Lower lobe of right lung (tissue), 2 donors: ENCODE measurements around the gene SLC25A21. TPM values are rescaled to one million over a fixed set of nuclear protein-coding genes. Genes with fewer than 3 reads are reported as not detected.

Experiments
- ATAC-seq, 2 donors: fragments of 200-7000 bp; cut with Tn5 transposase; one replicate each; pipeline ENCODE4 v1.9.1; 2020 to 2022; ENCODE audit warnings: mild to moderate bottlenecking in 2 of 2, moderate library complexity in 2 of 2
- DNase-seq: peaks from one replicate; pipeline ENCODE4 v3.0.0-alpha.2; 2020
- H3K27ac ChIP-seq: fragments of 200-600 bp; one replicate; pipeline ENCODE4 v1.8.0; 2022
- H3K27me3 ChIP-seq: fragments of 200-600 bp; one replicate; pipeline ENCODE4 v1.8.0; 2022; ENCODE audit warnings: low read depth
- H3K36me3 ChIP-seq: fragments of 200-600 bp; one replicate; pipeline ENCODE4 v1.8.0; 2022; ENCODE audit warnings: mild to moderate bottlenecking
- H3K4me1 ChIP-seq: fragments of 200-600 bp; one replicate; pipeline ENCODE4 v1.8.0; 2022
- H3K4me3 ChIP-seq: fragments of 200-600 bp; one replicate; pipeline ENCODE4 v1.8.0; 2022; ENCODE audit warnings: mild to moderate bottlenecking
- H3K9me3 ChIP-seq: fragments of 200-600 bp; one replicate; pipeline ENCODE4 v1.8.0; 2022
- CTCF ChIP-seq: fragments of 200-600 bp; IDR thresholded peaks from one replicate; pipeline ENCODE4 v1.8.0; 2022; ENCODE audit warnings: antibody characterized with exemption, mild to moderate bottlenecking
- intact Hi-C: fragments of 100-400 bp; cut with DNase I; formaldehyde crosslinking; loops from one replicate; pipeline ENCODE4 v1.11.0; 2022
- total RNA-seq: library from RNA; stranded (reverse); fragmentation: NEBNext Ultra II Directional; extraction: Animal tissue kit (Norgen Biotek cat#: 25700); gene quantifications from one replicate; pipeline ENCODE4 v1.2.1, GENCODE V29; 2021
- donor health status: DM: no; HTN: yes; CAD: no; lungs with severe emphysema.

SLC25A21 gene
- total RNA-seq, 1 donor from 2014 or later = 0.38 TPM

DNA sequence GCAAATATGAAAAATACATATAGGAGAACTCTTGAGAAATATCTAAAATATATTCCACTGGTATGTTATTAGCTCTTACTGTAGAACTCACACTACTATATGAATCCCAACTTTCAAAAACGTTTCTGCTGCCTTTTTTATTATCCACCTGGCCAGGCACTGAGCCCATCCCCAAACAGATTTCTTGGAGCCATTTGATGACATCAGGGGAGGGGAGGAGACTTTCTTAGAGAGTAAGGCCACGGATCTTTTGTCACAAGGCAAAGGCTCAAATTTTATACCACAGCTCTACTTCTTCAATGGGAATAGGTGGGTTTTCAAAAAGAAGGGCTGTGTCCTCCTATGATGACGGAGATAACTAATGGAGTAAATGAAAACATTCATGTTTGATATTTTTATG lies 83.0 kb downstream of the SLC25A21 start:
- Histone ChIP-seq H3K9me3 (no peaks in the 10 kb centered on the region), H3K36me3 (no peaks in the 10 kb centered on the region), H3K27me3 (no peaks in the 10 kb centered on the region), H3K4me3 (no peak overlapping the region), H3K27ac (no peak overlapping the region), H3K4me1 (no peaks in the 10 kb centered on the region)
- TF ChIP-seq CTCF = no peak
- DNase-seq (no peak), ATAC-seq (no peak)
- intact Hi-C loops = no loop called here

DNA sequence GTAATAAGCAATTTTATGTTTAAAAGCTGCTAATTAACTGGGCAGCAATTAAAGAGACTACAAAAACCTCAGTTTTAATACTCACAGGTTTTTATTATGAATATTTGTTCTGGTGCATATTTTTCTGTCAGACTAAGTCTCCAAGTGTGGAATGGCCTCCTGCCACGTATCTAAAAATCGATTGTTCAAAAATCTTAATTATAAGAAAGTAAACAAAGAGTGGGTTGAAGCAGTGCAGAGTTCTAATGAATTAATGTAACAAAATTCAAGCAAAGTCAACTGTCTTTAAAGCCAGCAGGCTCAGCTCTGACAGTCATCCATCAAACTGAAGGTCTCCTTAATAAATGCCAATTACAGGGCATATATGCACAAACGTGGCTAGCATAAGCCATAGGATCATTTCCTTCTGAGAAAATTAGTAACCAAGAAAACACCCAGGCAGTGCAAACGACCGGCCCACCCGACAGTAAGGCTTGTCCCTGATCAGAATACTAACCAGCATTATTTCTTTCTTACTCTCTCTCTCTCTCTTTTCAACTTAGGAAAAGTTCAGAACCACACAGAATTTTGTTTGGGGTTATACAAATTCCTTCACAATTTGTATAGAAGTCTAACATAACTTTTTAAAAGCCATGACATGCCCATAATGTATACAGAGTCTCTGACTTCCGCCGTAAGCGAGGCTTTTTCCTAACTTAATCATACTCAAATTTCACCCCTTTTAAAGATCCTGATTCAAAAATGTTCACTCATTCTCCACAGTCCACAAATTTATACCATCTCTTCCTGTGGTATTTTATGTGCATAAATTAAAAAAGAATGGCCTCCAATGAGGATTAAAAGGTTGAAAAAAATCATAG lies 83.8 kb downstream of the SLC25A21 start:
- intact Hi-C loops = no loop called here
- ATAC-seq (no peak), DNase-seq (no peak)
- Histone ChIP-seq H3K27ac (no peak overlapping the region), H3K9me3 (no peaks in the 10 kb centered on the region), H3K27me3 (no peaks in the 10 kb centered on the region), H3K36me3 (no peaks in the 10 kb centered on the region), H3K4me3 (no peak overlapping the region), H3K4me1 (no peaks in the 10 kb centered on the region)
- TF ChIP-seq CTCF = no peak

DNA sequence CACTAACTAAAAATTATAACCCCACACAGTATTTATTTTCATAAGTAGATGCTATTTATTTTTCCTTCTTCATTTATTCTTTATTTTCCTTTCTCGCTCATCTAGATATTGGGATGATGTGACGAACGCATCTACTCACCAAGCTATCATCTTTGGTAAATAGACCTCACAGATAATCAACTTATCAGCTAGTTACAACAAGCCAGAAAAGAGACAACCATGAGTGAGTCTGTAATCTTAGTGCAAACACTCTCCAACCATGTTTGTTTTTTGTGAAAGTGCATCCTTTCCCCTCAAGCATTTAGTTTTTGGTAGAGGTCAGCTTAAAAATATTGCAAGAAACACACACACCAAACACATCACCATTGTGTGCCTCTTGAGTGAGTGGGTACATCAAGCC lies 84.9 kb downstream of the SLC25A21 start:
- no peaks in the 10 kb centered on the region for H3K4me1 ChIP-seq
- H3K27ac ChIP-seq = no peak overlapping the region
- TF ChIP-seq CTCF = no peak
- no peaks in the 10 kb centered on the region for H3K36me3 ChIP-seq
- DNase-seq (no peak), ATAC-seq (no peak)
- intact Hi-C loops = no loop called here
- H3K9me3 ChIP-seq = no peaks in the 10 kb centered on the region
- no peak overlapping the region for H3K4me3 ChIP-seq
- no peaks in the 10 kb centered on the region for H3K27me3 ChIP-seq

DNA sequence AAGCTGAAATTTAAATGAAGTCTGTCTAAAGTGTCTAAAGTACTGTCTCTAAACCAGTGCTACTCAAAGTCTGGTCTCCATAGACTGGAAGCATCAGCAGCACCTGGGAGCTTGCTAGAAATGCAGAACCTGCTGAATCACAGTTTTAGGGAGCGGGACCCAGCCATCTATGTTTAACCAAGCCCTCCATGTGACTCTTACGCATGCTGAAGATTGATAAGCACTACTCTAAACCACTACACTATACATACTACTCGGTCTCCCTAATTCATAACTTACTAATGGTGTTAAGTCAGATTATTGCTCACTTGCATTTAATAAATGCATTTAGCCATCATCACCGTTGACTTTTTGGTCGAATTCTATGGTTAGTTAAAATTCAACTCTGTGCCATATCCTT lies 88.8 kb downstream of the SLC25A21 start:
- Histone ChIP-seq H3K4me3 (no peak overlapping the region), H3K4me1 (no peaks in the 10 kb centered on the region), H3K27me3 (no peaks in the 10 kb centered on the region), H3K27ac (no peak overlapping the region), H3K36me3 (no peaks in the 10 kb centered on the region), H3K9me3 (no peaks in the 10 kb centered on the region)
- DNase-seq (no peak), ATAC-seq (peak in 1 of 2 donors; percentile 36)
- intact Hi-C loops = no loop called here
- no peak for TF ChIP-seq CTCF

GRCh38 chr14:37082449-37082848 lies 90.0 kb downstream of the SLC25A21 start:
- intact Hi-C loops = no loop called here
- Histone ChIP-seq H3K27me3 (no peaks in the 10 kb centered on the region), H3K9me3 (no peaks in the 10 kb centered on the region), H3K4me3 (no peak overlapping the region), H3K36me3 (no peaks in the 10 kb centered on the region), H3K27ac (no peak overlapping the region), H3K4me1 (no peaks in the 10 kb centered on the region)
- no peak for TF ChIP-seq CTCF
- no peak for ATAC-seq
- DNase-seq = no peak
